ENCODE measurements around the gene DBT. TPM values are rescaled to one million over a fixed set of nuclear protein-coding genes. Genes with fewer than 3 reads are reported as not detected.
"Not testable (repeated sequence)": the region's sequence is repeated elsewhere in the genome, so short reads cannot be mapped to it uniquely, and the experiment has no call there.

DBT gene
- total and polyA plus RNA-seq, 2 of the 8 experiments (the other 6 are each of a cell fraction or from before 2014, with no cell fraction given), result 3.3 to 24.6 TPM

DNA sequence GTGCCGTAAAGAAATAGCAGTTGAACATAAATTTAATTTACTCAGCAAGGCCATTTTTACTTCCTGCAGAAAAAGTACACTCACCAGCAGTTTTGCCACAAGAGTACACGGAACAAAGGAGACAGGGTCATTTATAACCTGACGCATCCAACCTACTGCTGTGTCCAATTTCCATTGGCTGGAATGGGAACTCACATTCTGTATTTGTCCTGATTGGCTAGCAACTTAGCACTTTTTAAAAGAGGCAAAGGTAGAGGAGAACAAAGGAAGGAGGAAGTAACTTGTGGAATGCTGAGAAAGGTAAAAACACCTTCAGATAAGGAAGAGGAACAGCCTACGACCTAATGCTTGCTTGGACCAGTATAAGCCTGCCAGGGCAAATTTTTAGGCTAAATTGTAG is 16.1 kb downstream of the DBT start:
- not testable (repeated sequence) for H3K9ac ChIP-seq (replicated peaks in 1 of 4; ENCODE audit: extremely low read depth in 1 of 4, low read depth in 3 of 4, low read length in 3 of 4); H2AK5ac ChIP-seq (ENCODE audit: low read depth, low read length); H3K9me3 ChIP-seq (ENCODE audit: insufficient read depth in 2 of 2, low read depth in 1 of 2, low read length in 1 of 2); DNase-seq (ENCODE audit: low read depth in 1 of 2, low spot score in 2 of 2); H3K27me3 ChIP-seq (replicated peaks in 1 of 4; ENCODE audit: control insufficient read depth in 3 of 4, extremely low read depth in 1 of 4, insufficient read depth in 3 of 4, low read length in 3 of 4); H4K5ac ChIP-seq (ENCODE audit: insufficient read length, low read depth, low read length); H2BK5ac ChIP-seq (ENCODE audit: low read depth, low read length); H2AFZ ChIP-seq (ENCODE audit: low read length); H3K79me2 ChIP-seq (ENCODE audit: control insufficient read depth in 1 of 2, insufficient read depth in 2 of 2, low read length in 2 of 2); H3K79me1 ChIP-seq (ENCODE audit: low read depth, low read length); H4K20me1 ChIP-seq (replicated peaks in 1 of 2; ENCODE audit: control insufficient read depth in 1 of 2, insufficient read depth in 2 of 2, low read length in 2 of 2); H3K4ac ChIP-seq (replicated peaks; ENCODE audit: insufficient read length, low read depth, low read length); H2BK120ac ChIP-seq (replicated peaks; ENCODE audit: low read depth, low read length); FAIRE-seq; H3K56ac ChIP-seq (replicated peaks; ENCODE audit: insufficient read length, low read depth, low read length); H3K27ac ChIP-seq (ENCODE audit: low read depth, low read length); H2BK15ac ChIP-seq (ENCODE audit: low read length); H3K23me2 ChIP-seq (ENCODE audit: low read depth, low read length); H3K14ac ChIP-seq (ENCODE audit: insufficient read length); H3K18ac ChIP-seq (ENCODE audit: extremely low read depth, low read length); H3K23ac ChIP-seq (ENCODE audit: insufficient read length); H2BK20ac ChIP-seq (ENCODE audit: low read length); H2BK12ac ChIP-seq (ENCODE audit: low read depth, low read length); H4K8ac ChIP-seq (ENCODE audit: extremely low read depth, insufficient read depth, low read length); H4K91ac ChIP-seq (replicated peaks; ENCODE audit: insufficient read length, low read length); H3K4me1 ChIP-seq (replicated peaks in 1 of 4; ENCODE audit: control insufficient read depth in 3 of 4, insufficient read depth in 4 of 4, low read length in 3 of 4); H3K4me2 ChIP-seq (ENCODE audit: insufficient read depth in 1 of 2, low read depth in 2 of 2, low read length in 2 of 2); H3K4me3 ChIP-seq (ENCODE audit: extremely low read depth in 1 of 4, insufficient read depth in 2 of 4, low read depth in 3 of 4, low read length in 4 of 4)
- 93% methylated on average over 4 of the region's 4 CpGs; no CpG with 5 or more reads in 1 of the 2 experiments for WGBS, 2 experiments (ENCODE audit: extremely low coverage in 1 of 2, insufficient coverage in 1 of 2, insufficient read length in 1 of 2, insufficient replicate concordance in 2 of 2, low coverage in 1 of 2, low lambda C conversion rate in 2 of 2, missing lambda C conversion rate in 1 of 2)
- peaks cover 0 to 59% (median 27%) of the 10 kb centered on the region in 4 experiments; a peak in 6 of 8 replicates for H3K36me3 ChIP-seq (ENCODE audit: control insufficient read depth in 2 of 4, insufficient read depth in 4 of 4, low read length in 3 of 4)
- ChIA-PET POLR2A (ENCODE audit: partially characterized antibody) (interaction anchor here (0.7 to 0.9 kb wide), 2 partner anchors 13 to 14 kb away, joined by 3 read pairs; no protein-coding TSS in a partner anchor), CTCF (ENCODE audit: partially characterized antibody) (interaction anchor here (1.4 kb wide), 1 partner anchor 17 kb away, joined by 3 read pairs; no protein-coding TSS in a partner anchor)

All from H1 (cell line).